ENCODE results near the gene SPATA31D1.

SPATA31D1 gene

GRCh38 chr9:82024908-82025307 lies 36.3 kb downstream of the SPATA31D1 start:
- no peak for DNase-seq

- DNase-seq: peak; percentile 39
These were observed 43.1 kb downstream of the SPATA31D1 start for GRCh38 chr9:82031538-82032280.

GRCh38 chr9:82034956-82035731 lies 46.6 kb downstream of the SPATA31D1 start:
- DNase-seq: no peak

- DNase-seq: no peak
These were observed 47.5 kb downstream of the SPATA31D1 start for GRCh38 chr9:82036086-82036485.

GRCh38 chr9:82037126-82037525 lies 48.6 kb downstream of the SPATA31D1 start:
- DNase-seq: no peak

GRCh38 chr9:82038897-82039296 lies 50.3 kb downstream of the SPATA31D1 start:
- no peak for DNase-seq

All from left hindlimb (tissue), 1 donor.